PC-3 (cell line): ENCODE results near the gene WRNIP1. TPM values are rescaled to one million over a fixed set of nuclear protein-coding genes. Genes with fewer than 3 reads are reported as not detected.

Experiments
- ATAC-seq: fragments of 200-7000 bp; cut with Tn5 transposase; 2 replicates; pipeline ENCODE4 v1.9.1; 2020; ENCODE audit warnings: mild to moderate bottlenecking, moderate library complexity
- BruUV-seq: library from RNA; stranded (reverse); fragments of 400-500 nt; replicated peaks from 2 replicates; lab custom pipeline; 2021; lab: Mats Ljungman, UMichigan
- CTCF ChIA-PET: fragments of 300-600 bp; sonication (Branson Sonifier 250); formaldehyde crosslinking; loops from one replicate; lab custom pipeline; 2022; ENCODE audit warnings: antibody characterized with exemption; lab: Charles Lee
- POLR2A ChIA-PET: fragments of 300-600 bp; sonication (Branson Sonifier 250); formaldehyde crosslinking; loops from one replicate; lab custom pipeline; 2022; ENCODE audit warnings: antibody characterized with exemption; ENCODE audit not compliant: unreplicated experiment; lab: Charles Lee
- DNase-seq: peaks from one replicate; pipeline ENCODE4 v3.0.0-alpha.2; 2015
- H2AFZ ChIP-seq: fragments of 300-600 bp; sonication (generic); 2 replicates; pipeline ENCODE4 v1.6.0; 2016; ENCODE audit warnings: antibody characterized with exemption, low read length
- H3F3A ChIP-seq: fragments of 300-600 bp; sonication (generic); one replicate; pipeline ENCODE4 v1.6.0; 2017; ENCODE audit warnings: antibody characterized with exemption, low read length, control low read depth, mild to moderate bottlenecking; ENCODE audit not compliant: unreplicated experiment
- H3K27ac ChIP-seq: fragments of 300-600 bp; sonication (generic); 2 replicates; pipeline ENCODE4 v1.5.1; 2016; ENCODE audit warnings: mild to moderate bottlenecking, low read length
- H3K27me3 ChIP-seq: fragments of 300-600 bp; sonication (generic); 2 replicates; pipeline ENCODE4 v1.6.1; 2016; ENCODE audit warnings: low read length, mixed read lengths
- H3K36me3 ChIP-seq: fragments of 300-600 bp; sonication (generic); 2 replicates; pipeline ENCODE4 v1.6.1; 2016; ENCODE audit warnings: low read depth, mixed run types, low read length, mixed read lengths
- H3K4me1 ChIP-seq: fragments of 300-600 bp; sonication (generic); 2 replicates; pipeline ENCODE4 v1.5.1; 2016; ENCODE audit warnings: low read length; ENCODE audit not compliant: insufficient read depth
- H3K4me2 ChIP-seq: fragments of 300-600 bp; sonication (generic); 2 replicates; pipeline ENCODE4 v1.6.0; 2016; ENCODE audit warnings: low read length
- H3K4me3 ChIP-seq: fragments of 300-600 bp; sonication (generic); 2 replicates; pipeline ENCODE4 v1.5.1; 2016; ENCODE audit warnings: mild to moderate bottlenecking, low read length, mixed read lengths
- H3K79me2 ChIP-seq: fragments of 300-600 bp; sonication (generic); 2 replicates; pipeline ENCODE4 v1.6.1; 2017; ENCODE audit warnings: low read length, mixed read lengths
- H3K9ac ChIP-seq: fragments of 300-600 bp; sonication (generic); 2 replicates; pipeline ENCODE4 v1.6.0; 2016; ENCODE audit warnings: mild to moderate bottlenecking, low read length
- H3K9me2 ChIP-seq: fragments of 300-600 bp; sonication (generic); replicated peaks from 2 replicates; pipeline ENCODE4 v1.6.1; 2016; ENCODE audit warnings: mixed run types, low read length, mixed read lengths
- H3K9me3 ChIP-seq: fragments of 300-600 bp; sonication (generic); 2 replicates; pipeline ENCODE4 v1.6.1; 2016; ENCODE audit warnings: low read length, mixed read lengths
- H4K20me1 ChIP-seq: fragments of 300-600 bp; sonication (generic); 2 replicates; pipeline ENCODE4 v1.6.1; 2016; ENCODE audit warnings: low read length, mixed read lengths
- CTCF ChIP-seq: fragments of 300-600 bp; sonication (generic); conservative IDR thresholded peaks from 2 replicates; pipeline ENCODE4 v1.5.1; 2017; ENCODE audit warnings: antibody characterized with exemption, low read depth, mild to moderate bottlenecking, low read length
- EZH2 ChIP-seq: fragments of 300-600 bp; sonication (generic); IDR thresholded peaks from one replicate; pipeline ENCODE4 v1.6.1; 2017; ENCODE audit warnings: antibody characterized with exemption, mild to moderate bottlenecking, low read length; ENCODE audit not compliant: unreplicated experiment
- EZH2phosphoT487 ChIP-seq: fragments of 300-600 bp; sonication (generic); IDR thresholded peaks from 2 replicates; pipeline ENCODE4 v1.6.1; 2018; ENCODE audit warnings: mild to moderate bottlenecking, antibody characterized with exemption, low read length, borderline replicate concordance
- intact Hi-C: fragments of 100-400 bp; cut with micrococcal nuclease; formaldehyde crosslinking; loops from 2 replicates; pipeline ENCODE4 v1.9.0; 2023
- total RNA-seq: library from RNA; depleted of rRNA; stranded (reverse); fragments of >200 nt; gene quantifications from 2 replicates; pipeline ENCODE4 v1.2.3, GENCODE V29; 2014

WRNIP1 gene
- total RNA-seq, 1 experiment from 2014 or later: 92.2 TPM

- no peaks in the 10 kb centered on the region for H4K20me1 ChIP-seq
- H3K27me3 ChIP-seq: no peaks in the 10 kb centered on the region
- BruUV-seq: no TSS peak
- intact Hi-C loops: loop anchor here (1.0 to 2.0 kb wide), 2 partner anchors 52 to 194 kb away; no protein-coding TSS in a partner anchor
- peak overlapping the region; percentile 18; the same call in 1 of the 2 replicates for H2AFZ ChIP-seq
- H3K27ac ChIP-seq: no peak overlapping the region
- no peaks in the 10 kb centered on the region for H3K79me2 ChIP-seq
- H3K9me3 ChIP-seq: no peaks in the 10 kb centered on the region
- ChIA-PET CTCF (interaction anchor here (0.6 to 1.0 kb wide), 13 partner anchors 9 to 323 kb away, joined by 3 to 12 read pairs (median 3); partner anchors contain the start of gene MYLK4), POLR2A (interaction anchor here (0.7 kb wide), 1 partner anchor 444 kb away, joined by 3 read pairs; no protein-coding TSS in a partner anchor)
- no peaks in the 10 kb centered on the region for H3F3A ChIP-seq
- H3K4me2 ChIP-seq: peak overlapping the region; percentile 12
- no peaks in the 10 kb centered on the region for H3K9me2 ChIP-seq
- no peaks in the 10 kb centered on the region for H3K36me3 ChIP-seq
- no peak overlapping the region for H3K4me3 ChIP-seq
- H3K9ac ChIP-seq: no peak overlapping the region
- TF ChIP-seq EZH2 (no peak), CTCF (peak; percentile 95)
- DNase-seq (peak; percentile 80), ATAC-seq (peak; percentile 84)
- peaks cover 5% of the 10 kb centered on the region; the same call in 1 of the 2 replicates for H3K4me1 ChIP-seq
Measured at GRCh38 chr6:2738373-2738979, 26.7 kb upstream of the WRNIP1 start.

GRCh38 chr6:2739335-2739734, 25.9 kb upstream of the WRNIP1 start:
- H3K27ac ChIP-seq: no peak overlapping the region
- H4K20me1 ChIP-seq: no peaks in the 10 kb centered on the region
- intact Hi-C loops: loop anchor here (2.0 kb wide), 1 partner anchor 51 kb away; no protein-coding TSS in a partner anchor
- H3K9me2 ChIP-seq: no peaks in the 10 kb centered on the region
- ChIA-PET POLR2A (no interaction called here), CTCF (interaction anchor here (0.6 to 0.8 kb wide), 2 partner anchors 12 to 152 kb away, joined by 3 to 5 read pairs; no protein-coding TSS in a partner anchor)
- no peak overlapping the region for H3K4me2 ChIP-seq
- no peak overlapping the region for H3K4me3 ChIP-seq
- no peaks in the 10 kb centered on the region for H3F3A ChIP-seq
- no peak for TF ChIP-seq EZH2
- TF ChIP-seq EZH2phosphoT487: no peak
- no peak for TF ChIP-seq CTCF
- no peaks in the 10 kb centered on the region for H3K27me3 ChIP-seq
- peak; percentile 68 for ATAC-seq
- H3K4me1 ChIP-seq: peaks cover 5% of the 10 kb centered on the region; the same call in 1 of the 2 replicates
- H3K9me3 ChIP-seq: no peaks in the 10 kb centered on the region
- peak; percentile 63 for DNase-seq
- BruUV-seq: no TSS peak
- no peak overlapping the region for H2AFZ ChIP-seq
- no peaks in the 10 kb centered on the region for H3K79me2 ChIP-seq
- H3K9ac ChIP-seq: no peak overlapping the region
- no peaks in the 10 kb centered on the region for H3K36me3 ChIP-seq

- H2AFZ ChIP-seq: no peak overlapping the region
- no peak for TF ChIP-seq EZH2phosphoT487
- no peak for TF ChIP-seq CTCF
- no peak for TF ChIP-seq EZH2
- no peak overlapping the region for H3K27ac ChIP-seq
- ATAC-seq (no peak), DNase-seq (no peak)
- intact Hi-C loops: no loop called here
- no peak overlapping the region for H3K4me3 ChIP-seq
- H3K9me2 ChIP-seq: no peaks in the 10 kb centered on the region
- H3K9me3 ChIP-seq: no peaks in the 10 kb centered on the region
- no peaks in the 10 kb centered on the region for H4K20me1 ChIP-seq
- H3F3A ChIP-seq: no peaks in the 10 kb centered on the region
- H3K4me2 ChIP-seq: no peak overlapping the region
- no peaks in the 10 kb centered on the region for H3K79me2 ChIP-seq
- CTCF ChIA-PET: no interaction called here
- H3K9ac ChIP-seq: no peak overlapping the region
- H3K27me3 ChIP-seq: no peaks in the 10 kb centered on the region
- no peaks in the 10 kb centered on the region for H3K36me3 ChIP-seq
- H3K4me1 ChIP-seq: peaks cover 5% of the 10 kb centered on the region; the same call in 1 of the 2 replicates
- POLR2A ChIA-PET: no interaction called here
- no TSS peak for BruUV-seq
Measured at GRCh38 chr6:2740581-2740980, 24.6 kb upstream of the WRNIP1 start.
